ENCODE measurements around the gene ANKS1B. TPM values are rescaled to one million over a fixed set of nuclear protein-coding genes. Genes with fewer than 3 reads are reported as not detected.

Gene ANKS1B
- total RNA-seq, 1 experiment from 2014 or later, result 9.7 TPM

DNA sequence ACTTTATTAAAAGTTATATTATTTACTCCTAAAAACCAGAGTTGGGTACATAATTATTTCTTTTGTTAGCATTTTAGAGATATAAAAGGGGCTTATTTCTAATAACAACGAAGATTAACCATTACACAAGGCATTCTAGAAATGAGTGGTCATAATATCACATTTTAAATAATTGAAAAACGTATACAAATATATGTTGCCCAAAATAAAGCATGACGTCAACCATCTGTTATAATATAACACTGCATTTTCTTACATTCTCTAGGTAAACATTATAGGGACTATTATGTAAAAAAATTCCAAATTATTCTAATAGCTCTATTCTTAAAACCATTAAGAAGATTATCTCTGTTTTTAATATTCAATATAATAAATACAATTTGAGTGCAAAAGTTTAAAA lies 792.2 kb downstream of the ANKS1B start:
- TF ChIP-seq POLR2AphosphoS5 (IDR thresholded peaks at IDR 0.05; ENCODE audit: low read depth, low read length) (no peak), SIN3A (IDR thresholded peaks at IDR 0.05; ENCODE audit: borderline replicate concordance, insufficient read depth, low read depth, low read length) (no peak), TCF7L2 (IDR thresholded peaks at IDR 0.05; ENCODE audit: low read depth, low read length) (no peak)
- TF ChIP-seq, protein P1, sequence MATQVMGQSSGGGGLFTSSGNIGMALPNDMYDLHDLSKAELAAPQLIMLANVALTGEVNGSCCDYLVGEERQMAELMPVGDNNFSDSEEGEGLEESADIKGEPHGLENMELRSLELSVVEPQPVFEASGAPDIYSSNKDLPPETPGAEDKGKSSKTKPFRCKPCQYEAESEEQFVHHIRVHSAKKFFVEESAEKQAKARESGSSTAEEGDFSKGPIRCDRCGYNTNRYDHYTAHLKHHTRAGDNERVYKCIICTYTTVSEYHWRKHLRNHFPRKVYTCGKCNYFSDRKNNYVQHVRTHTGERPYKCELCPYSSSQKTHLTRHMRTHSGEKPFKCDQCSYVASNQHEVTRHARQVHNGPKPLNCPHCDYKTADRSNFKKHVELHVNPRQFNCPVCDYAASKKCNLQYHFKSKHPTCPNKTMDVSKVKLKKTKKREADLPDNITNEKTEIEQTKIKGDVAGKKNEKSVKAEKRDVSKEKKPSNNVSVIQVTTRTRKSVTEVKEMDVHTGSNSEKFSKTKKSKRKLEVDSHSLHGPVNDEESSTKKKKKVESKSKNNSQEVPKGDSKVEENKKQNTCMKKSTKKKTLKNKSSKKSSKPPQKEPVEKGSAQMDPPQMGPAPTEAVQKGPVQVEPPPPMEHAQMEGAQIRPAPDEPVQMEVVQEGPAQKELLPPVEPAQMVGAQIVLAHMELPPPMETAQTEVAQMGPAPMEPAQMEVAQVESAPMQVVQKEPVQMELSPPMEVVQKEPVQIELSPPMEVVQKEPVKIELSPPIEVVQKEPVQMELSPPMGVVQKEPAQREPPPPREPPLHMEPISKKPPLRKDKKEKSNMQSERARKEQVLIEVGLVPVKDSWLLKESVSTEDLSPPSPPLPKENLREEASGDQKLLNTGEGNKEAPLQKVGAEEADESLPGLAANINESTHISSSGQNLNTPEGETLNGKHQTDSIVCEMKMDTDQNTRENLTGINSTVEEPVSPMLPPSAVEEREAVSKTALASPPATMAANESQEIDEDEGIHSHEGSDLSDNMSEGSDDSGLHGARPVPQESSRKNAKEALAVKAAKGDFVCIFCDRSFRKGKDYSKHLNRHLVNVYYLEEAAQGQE (IDR thresholded peaks at IDR 0.05; ENCODE audit: insufficient read depth in 1 of 2, low read depth in 2 of 2, low read length in 1 of 2), result no peak
- TF ChIP-seq, protein P2, sequence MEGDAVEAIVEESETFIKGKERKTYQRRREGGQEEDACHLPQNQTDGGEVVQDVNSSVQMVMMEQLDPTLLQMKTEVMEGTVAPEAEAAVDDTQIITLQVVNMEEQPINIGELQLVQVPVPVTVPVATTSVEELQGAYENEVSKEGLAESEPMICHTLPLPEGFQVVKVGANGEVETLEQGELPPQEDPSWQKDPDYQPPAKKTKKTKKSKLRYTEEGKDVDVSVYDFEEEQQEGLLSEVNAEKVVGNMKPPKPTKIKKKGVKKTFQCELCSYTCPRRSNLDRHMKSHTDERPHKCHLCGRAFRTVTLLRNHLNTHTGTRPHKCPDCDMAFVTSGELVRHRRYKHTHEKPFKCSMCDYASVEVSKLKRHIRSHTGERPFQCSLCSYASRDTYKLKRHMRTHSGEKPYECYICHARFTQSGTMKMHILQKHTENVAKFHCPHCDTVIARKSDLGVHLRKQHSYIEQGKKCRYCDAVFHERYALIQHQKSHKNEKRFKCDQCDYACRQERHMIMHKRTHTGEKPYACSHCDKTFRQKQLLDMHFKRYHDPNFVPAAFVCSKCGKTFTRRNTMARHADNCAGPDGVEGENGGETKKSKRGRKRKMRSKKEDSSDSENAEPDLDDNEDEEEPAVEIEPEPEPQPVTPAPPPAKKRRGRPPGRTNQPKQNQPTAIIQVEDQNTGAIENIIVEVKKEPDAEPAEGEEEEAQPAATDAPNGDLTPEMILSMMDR (IDR thresholded peaks at IDR 0.05), result no peak
- H3K27me3 ChIP-seq (ENCODE audit: control insufficient read depth, insufficient read depth, low read length), result no peaks in the 10 kb centered on the region
- POLR2A ChIA-PET, result no interaction called here
- intact Hi-C loops (cut with micrococcal nuclease; ENCODE audit: unreplicated experiment) (loop anchor here (1.0 kb wide), 1 partner anchor 9 kb away; no protein-coding TSS in a partner anchor), in situ Hi-C loops (cut with HindIII; ENCODE audit: low pct_unique_long_range_greater_than_20kb, low sequenced_read_pairs) (no loop called here)
- no TSS peak for BruUV-seq (replicated peaks)
- CTCF ChIA-PET, result no interaction called here
- no peaks in the 10 kb centered on the region for H3K9me3 ChIP-seq (ENCODE audit: control insufficient read depth, insufficient read depth, low read depth, low read length)
- H3K27ac ChIP-seq (ENCODE audit: low read length), result no peak overlapping the region
- H3K4me1 ChIP-seq (ENCODE audit: control insufficient read depth, insufficient read depth, low read length), result no peaks in the 10 kb centered on the region
- no peak overlapping the region for H3K4me3 ChIP-seq (ENCODE audit: low read depth in 2 of 2, low read length in 2 of 2)
- H3K36me3 ChIP-seq (ENCODE audit: control insufficient read depth, insufficient read depth, low read length), result no peaks in the 10 kb centered on the region
- DNase-seq (ENCODE audit: low read depth, low spot score), result no peak
- no peak for ATAC-seq

DNA sequence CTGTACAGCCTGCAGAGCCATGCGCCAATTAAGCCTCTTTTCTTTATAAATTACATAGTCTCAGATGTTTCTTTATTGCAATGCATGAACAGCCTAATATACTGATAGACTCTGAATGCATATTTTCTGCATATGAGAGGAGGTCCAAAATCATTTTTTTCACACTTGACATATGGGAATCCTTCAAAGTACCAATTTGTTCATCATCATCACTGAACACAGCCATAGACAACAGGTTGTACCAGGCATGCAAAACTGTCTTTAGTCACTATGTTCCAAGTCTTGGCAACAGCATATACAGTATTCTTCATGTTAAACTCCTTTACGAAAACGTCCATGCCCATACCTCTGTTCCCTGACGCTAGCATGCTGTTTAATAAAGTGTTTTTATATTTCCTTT lies 807.9 kb downstream of the ANKS1B start:
- ATAC-seq (no peak), DNase-seq (ENCODE audit: low read depth, low spot score) (no peak)
- TF ChIP-seq SIN3A (IDR thresholded peaks at IDR 0.05; ENCODE audit: borderline replicate concordance, insufficient read depth, low read depth, low read length) (no peak), POLR2AphosphoS5 (IDR thresholded peaks at IDR 0.05; ENCODE audit: low read depth, low read length) (no peak), TCF7L2 (IDR thresholded peaks at IDR 0.05; ENCODE audit: low read depth, low read length) (no peak)
- TF ChIP-seq, protein P2 (IDR thresholded peaks at IDR 0.05), result no peak
- TF ChIP-seq, protein P1 (IDR thresholded peaks at IDR 0.05; ENCODE audit: insufficient read depth in 1 of 2, low read depth in 2 of 2, low read length in 1 of 2), result no peak
- H3K36me3 ChIP-seq (ENCODE audit: control insufficient read depth, insufficient read depth, low read length), result no peaks in the 10 kb centered on the region
- ChIA-PET POLR2A (no interaction called here), CTCF (no interaction called here)
- intact Hi-C loops (cut with micrococcal nuclease; ENCODE audit: unreplicated experiment), result no loop called here
- no peaks in the 10 kb centered on the region for H3K4me1 ChIP-seq (ENCODE audit: control insufficient read depth, insufficient read depth, low read length)
- no peaks in the 10 kb centered on the region for H3K9me3 ChIP-seq (ENCODE audit: control insufficient read depth, insufficient read depth, low read depth, low read length)
- no peaks in the 10 kb centered on the region for H3K27me3 ChIP-seq (ENCODE audit: control insufficient read depth, insufficient read depth, low read length)
- no peak overlapping the region for H3K27ac ChIP-seq (ENCODE audit: low read length)
- in situ Hi-C loops (cut with HindIII; ENCODE audit: low pct_unique_long_range_greater_than_20kb, low sequenced_read_pairs), result no loop called here
- no peak overlapping the region for H3K4me3 ChIP-seq (ENCODE audit: low read depth in 2 of 2, low read length in 2 of 2)
- no TSS peak for BruUV-seq (replicated peaks)
